ENCODE results near the gene BTNL8. TPM values are rescaled to one million over a fixed set of nuclear protein-coding genes. Genes with fewer than 3 reads are reported as not detected.
"Not testable (repeated sequence)": the region's sequence is repeated elsewhere in the genome, so short reads cannot be mapped to it uniquely, and the experiment has no call there.

The BTNL8 gene
- total RNA-seq, 1 experiment from 2014 or later: not detected

GRCh38 chr5:180872419-180872818, 26.5 kb upstream of the BTNL8 start:
- no peak overlapping the region for H3K27ac ChIP-seq (ENCODE audit: low read length)
- no peaks in the 10 kb centered on the region for H3K27me3 ChIP-seq (ENCODE audit: low read length)
- no peaks in the 10 kb centered on the region for H3K9me3 ChIP-seq (ENCODE audit: low read length)
- H3K36me3 ChIP-seq (ENCODE audit: insufficient read depth, low read length): no peaks in the 10 kb centered on the region
- no peak overlapping the region for H3K4me3 ChIP-seq (ENCODE audit: low read length)
- no peak overlapping the region for H2AFZ ChIP-seq (ENCODE audit: low read length)
- H3K79me2 ChIP-seq (ENCODE audit: low read length): no peaks in the 10 kb centered on the region
- no peak for DNase-seq
- no peak overlapping the region for H3K9ac ChIP-seq (ENCODE audit: low read length)
- H3K9me2 ChIP-seq (replicated peaks; ENCODE audit: insufficient read depth, low read length): no peaks in the 10 kb centered on the region
- H3K4me2 ChIP-seq (ENCODE audit: low read depth, low read length, poor library complexity, severe bottlenecking): no peak overlapping the region
- H3K4me1 ChIP-seq (ENCODE audit: low read length): no peaks in the 10 kb centered on the region
- H4K20me1 ChIP-seq (ENCODE audit: insufficient read depth, low read depth, low read length): no peaks in the 10 kb centered on the region

- Histone ChIP-seq H3K36me3 (ENCODE audit: insufficient read depth, low read length) (no peaks in the 10 kb centered on the region), H3K9me2 (replicated peaks; ENCODE audit: insufficient read depth, low read length) (no peaks in the 10 kb centered on the region), H4K20me1 (ENCODE audit: insufficient read depth, low read depth, low read length) (no peaks in the 10 kb centered on the region), H3K79me2 (ENCODE audit: low read length) (no peaks in the 10 kb centered on the region), H3K27ac (ENCODE audit: low read length) (no peak overlapping the region), H3K4me1 (ENCODE audit: low read length) (no peaks in the 10 kb centered on the region), H3K4me2 (ENCODE audit: low read depth, low read length, poor library complexity, severe bottlenecking) (no peak overlapping the region), H3K27me3 (ENCODE audit: low read length) (no peaks in the 10 kb centered on the region), H3K4me3 (ENCODE audit: low read length) (no peak overlapping the region), H2AFZ (ENCODE audit: low read length) (no peak overlapping the region), H3K9ac (ENCODE audit: low read length) (no peak overlapping the region), H3K9me3 (ENCODE audit: low read length) (no peaks in the 10 kb centered on the region)
- no peak for DNase-seq
Measured at GRCh38 chr5:180873615-180874520, 25.1 kb upstream of the BTNL8 start.

- Histone ChIP-seq H2AFZ (ENCODE audit: low read length) (no peak overlapping the region), H3K9ac (ENCODE audit: low read length) (no peak overlapping the region), H3K9me3 (ENCODE audit: low read length) (no peaks in the 10 kb centered on the region), H4K20me1 (ENCODE audit: insufficient read depth, low read depth, low read length) (no peaks in the 10 kb centered on the region), H3K27me3 (ENCODE audit: low read length) (no peaks in the 10 kb centered on the region), H3K36me3 (ENCODE audit: insufficient read depth, low read length) (no peaks in the 10 kb centered on the region), H3K79me2 (ENCODE audit: low read length) (no peaks in the 10 kb centered on the region), H3K4me3 (ENCODE audit: low read length) (no peak overlapping the region), H3K9me2 (replicated peaks; ENCODE audit: insufficient read depth, low read length) (no peaks in the 10 kb centered on the region; the same call in 1 of the 2 replicates), H3K4me1 (ENCODE audit: low read length) (no peaks in the 10 kb centered on the region), H3K27ac (ENCODE audit: low read length) (no peak overlapping the region), H3K4me2 (ENCODE audit: low read depth, low read length, poor library complexity, severe bottlenecking) (no peak overlapping the region)
- no peak for DNase-seq
Measured at GRCh38 chr5:180874804-180875582, 24.0 kb upstream of the BTNL8 start.

- no peak for DNase-seq
- H4K20me1 ChIP-seq (ENCODE audit: insufficient read depth, low read depth, low read length): no peaks in the 10 kb centered on the region
Measured at GRCh38 chr5:180875860-180876426, 23.0 kb upstream of the BTNL8 start.

GRCh38 chr5:180885845-180886529, 13.0 kb upstream of the BTNL8 start:
- DNase-seq; H3K27ac ChIP-seq (ENCODE audit: low read length): not testable (repeated sequence)

More at GRCh38 chr5:180875860-180876426, 23.0 kb upstream of the BTNL8 start:
- H3K9me2 ChIP-seq (replicated peaks; ENCODE audit: insufficient read depth, low read length): no peaks in the 10 kb centered on the region; the same call in 1 of the 2 replicates
- no peak overlapping the region for H3K4me3 ChIP-seq (ENCODE audit: low read length)
- no peaks in the 10 kb centered on the region for H3K9me3 ChIP-seq (ENCODE audit: low read length)
- H3K27me3 ChIP-seq (ENCODE audit: low read length): no peaks in the 10 kb centered on the region
- H3K9ac ChIP-seq (ENCODE audit: low read length): no peak overlapping the region
- H3K4me1 ChIP-seq (ENCODE audit: low read length): no peaks in the 10 kb centered on the region
- H3K4me2 ChIP-seq (ENCODE audit: low read depth, low read length, poor library complexity, severe bottlenecking): no peak overlapping the region
- H2AFZ ChIP-seq (ENCODE audit: low read length): no peak overlapping the region
- no peaks in the 10 kb centered on the region for H3K79me2 ChIP-seq (ENCODE audit: low read length)
- no peak overlapping the region for H3K27ac ChIP-seq (ENCODE audit: low read length)
- H3K36me3 ChIP-seq (ENCODE audit: insufficient read depth, low read length): no peaks in the 10 kb centered on the region

GRCh38 chr5:180889381-180889780, 9.6 kb upstream of the BTNL8 start:
- no peaks in the 10 kb centered on the region for H3K9me2 ChIP-seq (replicated peaks; ENCODE audit: insufficient read depth, low read length)

More at GRCh38 chr5:180885845-180886529, 13.0 kb upstream of the BTNL8 start:
- not testable (repeated sequence) for H2AFZ ChIP-seq (ENCODE audit: low read length); H3K79me2 ChIP-seq (ENCODE audit: low read length); H3K4me2 ChIP-seq (ENCODE audit: low read depth, low read length, poor library complexity, severe bottlenecking); H3K36me3 ChIP-seq (ENCODE audit: insufficient read depth, low read length); H3K4me3 ChIP-seq (ENCODE audit: low read length); H3K9me2 ChIP-seq (replicated peaks; ENCODE audit: insufficient read depth, low read length); H3K4me1 ChIP-seq (ENCODE audit: low read length); H3K9me3 ChIP-seq (ENCODE audit: low read length); H4K20me1 ChIP-seq (ENCODE audit: insufficient read depth, low read depth, low read length); H3K27me3 ChIP-seq (ENCODE audit: low read length); H3K9ac ChIP-seq (ENCODE audit: low read length)

GRCh38 chr5:180895330-180895729, 3.6 kb upstream of the BTNL8 start:
- not testable (repeated sequence) for H3K4me3 ChIP-seq (ENCODE audit: low read length); DNase-seq; H3K27ac ChIP-seq (ENCODE audit: low read length); H3K9ac ChIP-seq (ENCODE audit: low read length); H3K4me1 ChIP-seq (ENCODE audit: low read length); H2AFZ ChIP-seq (ENCODE audit: low read length); H3K27me3 ChIP-seq (ENCODE audit: low read length); H3K79me2 ChIP-seq (ENCODE audit: low read length); H4K20me1 ChIP-seq (ENCODE audit: insufficient read depth, low read depth, low read length); H3K9me2 ChIP-seq (replicated peaks; ENCODE audit: insufficient read depth, low read length); H3K9me3 ChIP-seq (ENCODE audit: low read length); H3K4me2 ChIP-seq (ENCODE audit: low read depth, low read length, poor library complexity, severe bottlenecking); H3K36me3 ChIP-seq (ENCODE audit: insufficient read depth, low read length)

More at GRCh38 chr5:180889381-180889780, 9.6 kb upstream of the BTNL8 start:
- H4K20me1 ChIP-seq (ENCODE audit: insufficient read depth, low read depth, low read length): no peaks in the 10 kb centered on the region
- H3K4me3 ChIP-seq (ENCODE audit: low read length): no peak overlapping the region
- no peaks in the 10 kb centered on the region for H3K4me1 ChIP-seq (ENCODE audit: low read length)
- H3K9me3 ChIP-seq (ENCODE audit: low read length): no peaks in the 10 kb centered on the region
- H3K27me3 ChIP-seq (ENCODE audit: low read length): no peaks in the 10 kb centered on the region
- H3K27ac ChIP-seq (ENCODE audit: low read length): no peak overlapping the region
- no peak overlapping the region for H3K9ac ChIP-seq (ENCODE audit: low read length)
- no peak overlapping the region for H3K4me2 ChIP-seq (ENCODE audit: low read depth, low read length, poor library complexity, severe bottlenecking)
- DNase-seq: no peak
- no peaks in the 10 kb centered on the region for H3K36me3 ChIP-seq (ENCODE audit: insufficient read depth, low read length)
- H3K79me2 ChIP-seq (ENCODE audit: low read length): no peaks in the 10 kb centered on the region
- H2AFZ ChIP-seq (ENCODE audit: low read length): no peak overlapping the region
